SKM-1 treated with dmso at 0.1 percent for 144 hours (cell line): ENCODE results near the gene NUTM2B.
"Not testable (repeated sequence)": the region's sequence is repeated elsewhere in the genome, so short reads cannot be mapped to it uniquely, and the experiment has no call there.

Experiments
- DNase-seq: peaks from one replicate; lab custom pipeline; 2025; ENCODE audit not compliant: unreplicated experiment; lab: John Stamatoyannopoulos, UW

The NUTM2B gene

GRCh38 chr10:79744844-79745243 is 41.8 kb downstream of the NUTM2B start:
- DNase-seq: not testable (repeated sequence)

DNA sequence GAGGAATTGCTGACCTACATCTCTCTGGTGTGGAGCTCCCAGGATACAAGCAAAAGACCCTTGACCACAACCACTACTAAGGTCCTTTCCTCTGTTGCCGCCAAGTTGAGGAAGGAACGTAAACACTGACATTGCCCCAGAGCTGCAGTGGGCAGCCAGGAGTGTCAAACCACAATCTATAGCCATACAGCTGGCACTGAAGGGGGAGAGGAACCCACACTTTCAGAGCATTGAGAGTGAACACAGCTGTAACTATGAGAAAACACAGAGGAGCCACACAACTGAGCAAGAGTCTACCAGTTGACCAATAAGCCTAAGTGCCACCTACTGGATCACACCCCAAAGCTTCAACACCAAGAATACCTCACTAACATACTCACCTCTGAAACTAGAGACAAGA is 45.5 kb downstream of the NUTM2B start:
- DNase-seq: not testable (repeated sequence)

DNA sequence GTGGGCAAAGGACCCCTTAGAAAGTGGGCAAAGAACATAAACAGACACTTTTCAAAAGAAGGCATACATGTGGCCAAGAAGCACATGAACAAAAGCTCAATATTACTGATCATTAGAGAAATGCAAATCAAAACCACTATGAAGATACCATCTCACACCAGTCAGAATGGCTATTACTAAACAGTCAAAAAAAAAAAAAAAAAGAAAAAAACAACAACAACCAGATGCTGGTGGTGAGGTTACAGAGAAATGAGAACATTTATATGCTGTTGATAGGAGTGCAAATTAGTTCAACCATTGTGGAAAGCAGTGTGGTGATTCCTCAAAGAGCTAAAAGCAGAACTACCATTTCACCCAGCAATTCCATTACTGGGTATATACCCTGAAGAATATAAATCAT is 50.6 kb downstream of the NUTM2B start:
- DNase-seq: not testable (repeated sequence)

- not testable (repeated sequence) for DNase-seq
Measured at GRCh38 chr10:79758297-79758993, 55.4 kb downstream of the NUTM2B start.
